Endothelial cell of umbilical vein (primary cell): ENCODE data around the gene SOX10. TPM values are rescaled to one million over a fixed set of nuclear protein-coding genes. Genes with fewer than 3 reads are reported as not detected.

Source experiments
- BruUV-seq: library from RNA; stranded (reverse); fragments of 400-500 nt; replicated peaks from 2 replicates; lab custom pipeline; 2021; lab: Mats Ljungman, UMichigan
- CTCF ChIA-PET: fragments of 300-600, 350-600 bp; sonication (Branson Sonifier 250); formaldehyde crosslinking; loops from one replicate; lab custom pipeline; 2021; ENCODE audit warnings: antibody characterized with exemption, inconsistent platforms; lab: Charles Lee
- POLR2A ChIA-PET: fragments of 300-600, 350-600 bp; sonication (Branson Sonifier 250); formaldehyde crosslinking; loops from one replicate; lab custom pipeline; 2021; ENCODE audit warnings: antibody characterized with exemption, inconsistent platforms; lab: Charles Lee
- DNase-seq: peaks from one replicate; pipeline ENCODE4 v3.0.0-alpha.2; 2011; ENCODE audit warnings: low read depth, low spot score
- FAIRE-seq: peaks from 2 replicates; lab custom pipeline; 2011; peaks lifted over from hg19 to GRCh38; lab: Jason Lieb, UNC
- H2AFZ ChIP-seq: 2 replicates; pipeline ENCODE4 v1.6.0; 2012; ENCODE audit warnings: low read depth, low read length, control low read depth, inconsistent platforms
- H3K27ac ChIP-seq: 2 replicates; pipeline ENCODE4 v1.5.1; 2011; ENCODE audit warnings: low read depth, mild to moderate bottlenecking, control low read depth, low read length, moderate library complexity; ENCODE audit not compliant: insufficient read depth
- H3K27me3 ChIP-seq, 2 experiments: 2 replicates each; pipeline versions ENCODE4 v1.6.0 to v1.6.1; 2011; ENCODE audit warnings: low read length in 2 of 2, mixed read lengths in 1 of 2; ENCODE audit not compliant: control insufficient read depth in 2 of 2, insufficient read depth in 2 of 2
- H3K36me3 ChIP-seq, 2 experiments: 2 replicates in 1 of 2; 3 replicates in 1 of 2; pipeline ENCODE4 v1.5.1; 2011; ENCODE audit warnings: low read length in 2 of 2, mild to moderate bottlenecking in 1 of 2, moderate library complexity in 1 of 2; ENCODE audit not compliant: control insufficient read depth in 2 of 2, insufficient read depth in 2 of 2; ENCODE audit errors: extremely low read depth in 1 of 2
- H3K4me1 ChIP-seq: 3 replicates; pipeline ENCODE4 v1.5.1; 2011; ENCODE audit warnings: mild to moderate bottlenecking, low read length; ENCODE audit not compliant: control insufficient read depth, insufficient read depth; ENCODE audit errors: extremely low read depth
- H3K4me2 ChIP-seq: 2 replicates; pipeline ENCODE4 v1.6.1; 2011; ENCODE audit warnings: low read length, control low read depth, mixed read lengths; ENCODE audit not compliant: insufficient read depth
- H3K4me3 ChIP-seq, 3 experiments: fragments of 200-600 bp in 1 of 3; sonication (generic), shearing (Covaris generic) in 1 of 3; replicated peaks in 1 of 3; 2 replicates each; pipeline ENCODE4 v1.5.1; 2011 to 2016; ENCODE audit warnings: control low read depth in 3 of 3, low read length in 3 of 3, mild to moderate bottlenecking in 2 of 3, inconsistent platforms in 1 of 3, low read depth in 1 of 3, moderate library complexity in 1 of 3; ENCODE audit not compliant: insufficient read depth in 1 of 3
- H3K79me2 ChIP-seq: 2 replicates; pipeline ENCODE4 v1.6.0; 2012; ENCODE audit warnings: low read length, inconsistent platforms; ENCODE audit not compliant: control insufficient read depth, insufficient read depth
- H3K9ac ChIP-seq: replicated peaks from 2 replicates; pipeline ENCODE3; 2011; ENCODE audit warnings: low read length, control low read depth; ENCODE audit not compliant: insufficient read depth; ENCODE audit errors: extremely low read depth
- H3K9me1 ChIP-seq: replicated peaks from 3 replicates; pipeline ENCODE4 v1.6.0; 2011; ENCODE audit warnings: mild to moderate bottlenecking, low read length; ENCODE audit not compliant: control insufficient read depth, insufficient read depth; ENCODE audit errors: extremely low read depth
- H3K9me3 ChIP-seq: replicated peaks from 2 replicates; pipeline ENCODE4 v1.5.1; 2012; ENCODE audit warnings: low read length, inconsistent platforms; ENCODE audit not compliant: control insufficient read depth, insufficient read depth
- H4K20me1 ChIP-seq: replicated peaks from 2 replicates; pipeline ENCODE3; 2011; ENCODE audit warnings: mild to moderate bottlenecking, low read length; ENCODE audit not compliant: control insufficient read depth, insufficient read depth; ENCODE audit errors: extremely low read depth
- EZH2 ChIP-seq: IDR thresholded peaks from 2 replicates; pipeline ENCODE4 v1.6.1; 2012; ENCODE audit warnings: borderline replicate concordance, low read depth, mild to moderate bottlenecking, moderate library complexity, low read length, inconsistent platforms; ENCODE audit not compliant: severe bottlenecking
- FOS ChIP-seq: IDR thresholded peaks from 2 replicates; pipeline ENCODE4 v1.6.1; 2011; ENCODE audit warnings: mild to moderate bottlenecking, low read length, moderate library complexity, borderline replicate concordance; ENCODE audit not compliant: insufficient read depth
- GATA2 ChIP-seq: IDR thresholded peaks from 2 replicates; pipeline ENCODE4 v1.7.0; 2011; ENCODE audit warnings: low read depth, mild to moderate bottlenecking, moderate library complexity, mixed read lengths, low read length; ENCODE audit not compliant: insufficient read length, insufficient read depth
- JUN ChIP-seq: IDR thresholded peaks from 2 replicates; pipeline ENCODE4 v1.6.1; 2011; ENCODE audit warnings: borderline replicate concordance, low read depth; ENCODE audit not compliant: insufficient read length, insufficient read depth
- MYC ChIP-seq: IDR thresholded peaks from one replicate; pipeline ENCODE4 v1.6.1; 2011; ENCODE audit warnings: mild to moderate bottlenecking, low read depth, low read length
- POLR2A ChIP-seq: IDR thresholded peaks from 2 replicates; pipeline ENCODE4 v1.6.1; 2012; ENCODE audit warnings: low read depth, mild to moderate bottlenecking, control low read depth, low read length
- POLR2AphosphoS5 ChIP-seq: IDR thresholded peaks from 2 replicates; pipeline ENCODE4 v1.6.1; 2012; ENCODE audit warnings: low read depth, mild to moderate bottlenecking, control low read depth, low read length, moderate library complexity; ENCODE audit not compliant: insufficient read depth
- dilution Hi-C: fragments of 300-500 bp; cut with MboI; formaldehyde crosslinking; loops from one replicate; pipeline ENCODE4 v1.15.0; 2019; ENCODE audit warnings: low sequenced_read_pairs; ENCODE audit not compliant: extremely low pct_ligation_motif_present
- intact Hi-C: fragments of 100-400 bp; cut with micrococcal nuclease; formaldehyde crosslinking; loops from one replicate; pipeline ENCODE4 v1.10.0; 2022
- polyA plus RNA-seq, 4 experiments: library from polyadenylated mRNA; depleted of rRNA in 3 of 4; stranded (reverse) in 3 of 4; unstranded in 1 of 4; fragments of >200 nt; gene quantifications; 2 replicates each; pipeline versions ENCODE4 v1.2.1 to v1.2.3, GENCODE V29; 2011 to 2012; ENCODE audit warnings: missing spikeins in 1 of 4
- total RNA-seq: library from RNA; stranded (reverse); gene quantifications from 2 replicates; pipeline ENCODE4 v1.2.3, GENCODE V29; 2021
- TF ChIP-seq, protein P1 (sequence below): IDR thresholded peaks from 2 replicates; pipeline ENCODE4 v1.6.1; 2011; ENCODE audit not compliant: insufficient read depth, insufficient read length
- TF ChIP-seq, protein P2 (sequence below), 2 donors: IDR thresholded peaks; 1 replicate in 1 of 2; 2 replicates in 1 of 2; pipeline ENCODE4 v1.5.1; 2011; ENCODE audit warnings: low read length in 2 of 2, mild to moderate bottlenecking in 2 of 2, moderate library complexity in 2 of 2, control low read depth in 1 of 2, inconsistent platforms in 1 of 2, low read depth in 1 of 2; ENCODE audit not compliant: insufficient read depth in 1 of 2; ENCODE audit errors: extremely low read depth in 1 of 2

SOX10 gene
- total and polyA plus RNA-seq, 2 donors (not counting 3 experiments of a cell fraction or from before 2014, with no cell fraction given) = not detected

DNA sequence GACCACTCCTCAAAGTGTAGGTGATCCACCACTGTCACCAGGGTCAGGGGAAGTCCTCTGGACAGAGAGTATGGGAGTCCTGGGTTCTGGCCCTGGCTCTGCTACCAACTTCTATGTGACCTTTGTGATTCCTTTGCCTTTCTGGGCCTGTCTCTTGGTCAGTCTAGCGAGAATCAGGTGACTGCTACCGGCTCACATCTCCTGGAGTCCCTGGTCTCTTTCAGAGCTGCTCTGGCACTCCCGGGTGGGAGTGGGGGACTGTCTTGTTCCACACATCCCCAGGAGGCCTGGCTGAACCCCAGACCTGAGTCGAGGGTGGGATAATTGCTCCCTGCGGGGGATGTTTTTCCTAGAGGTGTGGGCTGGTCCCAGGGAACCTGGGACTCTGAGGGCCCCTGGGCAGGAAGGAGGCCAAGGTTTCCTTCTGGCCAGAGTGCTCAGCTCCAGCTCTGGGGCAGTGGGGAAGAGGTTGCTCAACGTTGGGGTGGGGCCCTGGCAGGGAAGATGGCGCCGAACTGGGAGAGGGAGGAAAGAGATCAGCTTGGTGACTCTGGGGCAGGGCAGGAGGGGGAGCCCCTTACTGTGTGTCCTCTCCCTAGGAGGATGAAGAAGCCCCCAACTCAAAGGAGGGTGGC lies 2.1 kb downstream of the SOX10 start:
- dilution Hi-C loops = no loop called here
- Histone ChIP-seq H4K20me1 (no peaks in the 10 kb centered on the region), H3K79me2 (no peaks in the 10 kb centered on the region), H3K36me3 (no peaks in the 10 kb centered on the region), H3K27ac (no peak overlapping the region), H3K4me3 (no peak overlapping the region), H3K4me2 (no peak overlapping the region), H3K9me3 (no peaks in the 10 kb centered on the region), H2AFZ (no peak overlapping the region), H3K9me1 (no peaks in the 10 kb centered on the region), H3K9ac (no peak overlapping the region), H3K4me1 (no peaks in the 10 kb centered on the region), H3K27me3 (no peaks in the 10 kb centered on the region)
- intact Hi-C loops = no loop called here
- FAIRE-seq (no peak), DNase-seq (no peak)
- CTCF ChIA-PET = interaction anchor here (0.5 to 1.3 kb wide), 3 partner anchors 17 to 55 kb away, joined by 3 to 4 read pairs (median 3); no protein-coding TSS in a partner anchor
- POLR2A ChIA-PET = no interaction called here
- no TSS peak for BruUV-seq
- TF ChIP-seq, protein P1, sequence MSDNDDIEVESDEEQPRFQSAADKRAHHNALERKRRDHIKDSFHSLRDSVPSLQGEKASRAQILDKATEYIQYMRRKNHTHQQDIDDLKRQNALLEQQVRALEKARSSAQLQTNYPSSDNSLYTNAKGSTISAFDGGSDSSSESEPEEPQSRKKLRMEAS = no peak
- TF ChIP-seq POLR2AphosphoS5 (no peak), GATA2 (no peak), POLR2A (no peak), JUN (no peak), MYC (no peak), EZH2 (no peak), FOS (no peak)
- TF ChIP-seq, protein P2, sequence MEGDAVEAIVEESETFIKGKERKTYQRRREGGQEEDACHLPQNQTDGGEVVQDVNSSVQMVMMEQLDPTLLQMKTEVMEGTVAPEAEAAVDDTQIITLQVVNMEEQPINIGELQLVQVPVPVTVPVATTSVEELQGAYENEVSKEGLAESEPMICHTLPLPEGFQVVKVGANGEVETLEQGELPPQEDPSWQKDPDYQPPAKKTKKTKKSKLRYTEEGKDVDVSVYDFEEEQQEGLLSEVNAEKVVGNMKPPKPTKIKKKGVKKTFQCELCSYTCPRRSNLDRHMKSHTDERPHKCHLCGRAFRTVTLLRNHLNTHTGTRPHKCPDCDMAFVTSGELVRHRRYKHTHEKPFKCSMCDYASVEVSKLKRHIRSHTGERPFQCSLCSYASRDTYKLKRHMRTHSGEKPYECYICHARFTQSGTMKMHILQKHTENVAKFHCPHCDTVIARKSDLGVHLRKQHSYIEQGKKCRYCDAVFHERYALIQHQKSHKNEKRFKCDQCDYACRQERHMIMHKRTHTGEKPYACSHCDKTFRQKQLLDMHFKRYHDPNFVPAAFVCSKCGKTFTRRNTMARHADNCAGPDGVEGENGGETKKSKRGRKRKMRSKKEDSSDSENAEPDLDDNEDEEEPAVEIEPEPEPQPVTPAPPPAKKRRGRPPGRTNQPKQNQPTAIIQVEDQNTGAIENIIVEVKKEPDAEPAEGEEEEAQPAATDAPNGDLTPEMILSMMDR (IDR thresholded peaks at IDR 0.05; ENCODE audit: extremely low read depth in 1 of 2, insufficient read depth in 1 of 2, low read depth in 1 of 2, low read length in 2 of 2) = no peak
